ENCODE results near the gene MTNR1A. TPM values are rescaled to one million over a fixed set of nuclear protein-coding genes. Genes with fewer than 3 reads are reported as not detected.

Gene MTNR1A
- total and polyA plus RNA-seq, 2 donors (not counting 1 experiment from before 2014, with no cell fraction given), result not detected

- 88% methylated on average over 3 of the region's 4 CpGs for whole genome bisulfite sequencing (ENCODE audit: insufficient coverage)
- ATAC-seq (ENCODE audit: low read depth) (no peak), DNase-seq (no peak)
- H3K9me3 ChIP-seq (ENCODE audit: control extremely low read depth in 1 of 3, control insufficient read depth in 2 of 3, insufficient read depth in 1 of 3, low read length in 2 of 3), result peaks cover 0 to 16% (median 0%) of the 10 kb centered on the region in 3 donors
- no peaks in the 10 kb centered on the region for H3K79me2 ChIP-seq (ENCODE audit: control insufficient read depth, insufficient read depth, low read length)
- no peaks in the 10 kb centered on the region for H3K27me3 ChIP-seq (replicated peaks in 1 of 4; ENCODE audit: control extremely low read depth in 1 of 4, control insufficient read depth in 3 of 4, insufficient read depth in 4 of 4, low read length in 3 of 4)
- Mint-ChIP-seq H3K27me3 (no peaks in the 10 kb centered on the region), H3K4me1 (no peaks in the 10 kb centered on the region), H3K9me3 (ENCODE audit: insufficient read depth) (peaks cover 5% of the 10 kb centered on the region), H3K4me3 (no peak overlapping the region), H3K27ac (no peak overlapping the region)
- intact Hi-C loops (cut with micrococcal nuclease), result no loop called here
- no peaks in the 10 kb centered on the region for H4K20me1 ChIP-seq (ENCODE audit: control insufficient read depth, insufficient read depth, low read length, poor library complexity, severe bottlenecking)
- CTCF ChIA-PET, result no interaction called here
- no peaks in the 10 kb centered on the region for H3K36me3 ChIP-seq (replicated peaks in 1 of 2; ENCODE audit: control extremely low read depth in 1 of 2, control insufficient read depth in 1 of 2, extremely low read depth in 1 of 2, insufficient read depth in 2 of 2, low read length in 1 of 2)
- H3K4me2 ChIP-seq (replicated peaks; ENCODE audit: low read depth, low read length, poor library complexity, severe bottlenecking), result no peak overlapping the region
- H3K27ac ChIP-seq (ENCODE audit: low read length in 2 of 2), result no peak overlapping the region
- no peak overlapping the region for H2AFZ ChIP-seq (ENCODE audit: insufficient read depth, low read depth, low read length, poor library complexity, severe bottlenecking)
- no peak overlapping the region for H3K4me3 ChIP-seq (ENCODE audit: control extremely low read depth in 1 of 5, extremely low read depth in 1 of 5, insufficient read depth in 1 of 5, low read depth in 2 of 5, low read length in 4 of 5)
- TF ChIP-seq EZH2 (IDR thresholded peaks at IDR 0.05; ENCODE audit: borderline replicate concordance, insufficient read depth, low read depth, low read length, poor library complexity, severe bottlenecking), result no peak
- no peak for TF ChIP-seq CTCF (IDR thresholded peaks at IDR 0.05)
- POLR2A ChIA-PET, result no interaction called here
- H3K9ac ChIP-seq (ENCODE audit: low read length), result no peak overlapping the region
- no peaks in the 10 kb centered on the region for H3K4me1 ChIP-seq (ENCODE audit: control insufficient read depth in 2 of 2, insufficient read depth in 2 of 2, low read length in 2 of 2)
Measured at GRCh38 chr4:186541801-186542200, 13.6 kb downstream of the MTNR1A start.

GRCh38 chr4:186537843-186538521, 17.4 kb downstream of the MTNR1A start:
- H3K79me2 ChIP-seq (ENCODE audit: control insufficient read depth, insufficient read depth, low read length), result no peaks in the 10 kb centered on the region
- Mint-ChIP-seq H3K27ac (no peak overlapping the region), H3K4me3 (no peak overlapping the region), H3K9me3 (ENCODE audit: insufficient read depth) (peaks cover 4% of the 10 kb centered on the region), H3K27me3 (no peaks in the 10 kb centered on the region), H3K4me1 (no peaks in the 10 kb centered on the region)
- H3K27ac ChIP-seq (ENCODE audit: low read length in 2 of 2), result no peak overlapping the region
- no peak overlapping the region for H2AFZ ChIP-seq (ENCODE audit: insufficient read depth, low read depth, low read length, poor library complexity, severe bottlenecking)
- no peak for DNase-seq
- peaks cover 0 to 30% (median 0%) of the 10 kb centered on the region in 3 donors for H3K9me3 ChIP-seq (ENCODE audit: control extremely low read depth in 1 of 3, control insufficient read depth in 2 of 3, insufficient read depth in 1 of 3, low read length in 2 of 3)
- no peaks in the 10 kb centered on the region for H3K36me3 ChIP-seq (replicated peaks in 1 of 2; ENCODE audit: control extremely low read depth in 1 of 2, control insufficient read depth in 1 of 2, extremely low read depth in 1 of 2, insufficient read depth in 2 of 2, low read length in 1 of 2)
- POLR2A ChIA-PET, result no interaction called here
- no peak for TF ChIP-seq EZH2 (IDR thresholded peaks at IDR 0.05; ENCODE audit: borderline replicate concordance, insufficient read depth, low read depth, low read length, poor library complexity, severe bottlenecking)
- TF ChIP-seq CTCF (IDR thresholded peaks at IDR 0.05), result no peak
- H3K9ac ChIP-seq (ENCODE audit: low read length), result no peak overlapping the region
- no peaks in the 10 kb centered on the region for H4K20me1 ChIP-seq (ENCODE audit: control insufficient read depth, insufficient read depth, low read length, poor library complexity, severe bottlenecking)
- intact Hi-C loops (cut with micrococcal nuclease), result no loop called here
- no peak overlapping the region for H3K4me2 ChIP-seq (replicated peaks; ENCODE audit: low read depth, low read length, poor library complexity, severe bottlenecking)
- no peak for ATAC-seq (ENCODE audit: low read depth)
- no peak overlapping the region for H3K4me3 ChIP-seq (ENCODE audit: control extremely low read depth in 1 of 5, extremely low read depth in 1 of 5, insufficient read depth in 1 of 5, low read depth in 2 of 5, low read length in 4 of 5)
- WGBS (ENCODE audit: insufficient coverage), result 93% methylated on average over 15 of the region's 19 CpGs
- CTCF ChIA-PET, result interaction anchor here (0.6 kb wide), 1 partner anchor 19 kb away, joined by 3 read pairs; no protein-coding TSS in a partner anchor
- H3K27me3 ChIP-seq (replicated peaks in 1 of 4; ENCODE audit: control extremely low read depth in 1 of 4, control insufficient read depth in 3 of 4, insufficient read depth in 4 of 4, low read length in 3 of 4), result no peaks in the 10 kb centered on the region
- no peaks in the 10 kb centered on the region for H3K4me1 ChIP-seq (ENCODE audit: control insufficient read depth in 2 of 2, insufficient read depth in 2 of 2, low read length in 2 of 2)
